VCaP (cell line): ENCODE measurements around the gene WWOX.

ENCODE experiments used
- H3K27ac ChIP-seq: fragments of 450-650 bp; 2 replicates; pipeline ENCODE4 v1.5.1; 2017
- CTCF ChIP-seq: fragments of 450-650 bp; conservative IDR thresholded peaks from 2 replicates; pipeline ENCODE4 v1.5.1; 2017; ENCODE audit warnings: mild to moderate bottlenecking, moderate library complexity

WWOX gene

GRCh38 chr16:78882751-78883150 is 783.3 kb downstream of the WWOX start:
- no peak for TF ChIP-seq CTCF
- no peak overlapping the region for H3K27ac ChIP-seq

GRCh38 chr16:78884204-78884603 is 784.8 kb downstream of the WWOX start:
- no peak for TF ChIP-seq CTCF
- H3K27ac ChIP-seq, result no peak overlapping the region

- no peak overlapping the region for H3K27ac ChIP-seq
- no peak for TF ChIP-seq CTCF
These were observed 789.9 kb downstream of the WWOX start for GRCh38 chr16:78889346-78889745.

- TF ChIP-seq CTCF, result no peak
- H3K27ac ChIP-seq, result no peak overlapping the region
These were observed 791.0 kb downstream of the WWOX start for GRCh38 chr16:78890373-78890895.

GRCh38 chr16:78892951-78893733 is 793.7 kb downstream of the WWOX start:
- TF ChIP-seq CTCF, result no peak
- no peak overlapping the region for H3K27ac ChIP-seq

GRCh38 chr16:78894886-78895285 is 795.4 kb downstream of the WWOX start:
- H3K27ac ChIP-seq, result peak overlapping the region; percentile 62
- no peak for TF ChIP-seq CTCF

GRCh38 chr16:78895681-78896080 is 796.2 kb downstream of the WWOX start:
- peak overlapping the region; percentile 62 for H3K27ac ChIP-seq
- no peak for TF ChIP-seq CTCF
